OCI-LY7 (cell line): ENCODE data around the gene PLEK.

Experiments used
- CTCF ChIP-seq: fragments of 200-600 bp; sonication (generic); conservative IDR thresholded peaks from 2 replicates; pipeline ENCODE4 v1.5.1; 2014; ENCODE audit warnings: mild to moderate bottlenecking, antibody characterized with exemption, low read length, moderate library complexity, mixed read lengths
- EZH2phosphoT487 ChIP-seq: fragments of 200-600 bp; sonication (generic); IDR thresholded peaks from 2 replicates; pipeline ENCODE4 v1.6.1; 2018; ENCODE audit warnings: low read depth, borderline replicate concordance, mild to moderate bottlenecking, mixed run types, antibody characterized with exemption, low read length, moderate library complexity, mixed read lengths

GRCh38 chr2:68345129-68345875, 19.8 kb upstream of the PLEK start:
- TF ChIP-seq CTCF (no peak), EZH2phosphoT487 (no peak)
